ENCODE results near the gene DGKG.

The DGKG gene

GRCh38 chr3:186236357-186237020, 125.5 kb downstream of the DGKG start:
- no peak for DNase-seq

GRCh38 chr3:186235554-186235953, 126.5 kb downstream of the DGKG start:
- no peak for DNase-seq

- DNase-seq, result no peak
These were observed 127.9 kb downstream of the DGKG start for GRCh38 chr3:186234152-186234551.

- DNase-seq, result no peak
These were observed 135.6 kb downstream of the DGKG start for GRCh38 chr3:186226482-186226881.

- DNase-seq, result no peak
These were observed 136.4 kb downstream of the DGKG start for GRCh38 chr3:186225603-186226002.

DNA sequence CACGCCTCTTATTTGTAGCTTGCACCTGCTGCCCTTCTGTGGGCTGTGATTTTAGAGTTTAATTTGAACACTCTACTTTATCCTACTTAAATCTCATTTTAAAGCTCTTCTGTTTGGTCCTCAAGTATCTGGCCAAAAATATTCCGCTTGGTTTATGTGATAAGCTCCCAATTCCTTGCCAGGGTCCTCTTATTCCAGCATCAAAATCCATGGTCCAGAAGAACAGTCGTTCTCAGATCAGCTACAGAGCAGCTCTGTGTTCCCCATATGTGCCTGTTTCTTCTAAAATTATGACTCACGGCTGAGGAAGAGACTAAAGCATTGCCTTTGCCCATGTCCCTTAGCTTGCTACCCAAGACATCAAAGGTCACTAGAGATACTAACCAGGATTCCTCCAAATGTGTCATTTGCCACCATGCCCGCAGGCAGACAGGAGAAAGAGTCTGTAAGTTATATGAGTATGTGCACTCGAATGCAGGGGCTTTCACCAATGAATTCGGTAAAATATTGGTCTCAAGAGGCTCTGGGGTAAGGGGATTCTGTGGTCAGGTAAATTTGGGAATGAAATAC, 137.9 kb downstream of the DGKG start:
- DNase-seq, result no peak

GRCh38 chr3:186223476-186223875, 138.6 kb downstream of the DGKG start:
- no peak for DNase-seq

GRCh38 chr3:186221760-186222378, 140.2 kb downstream of the DGKG start:
- no peak for DNase-seq

- no peak for DNase-seq
These were observed 141.0 kb downstream of the DGKG start for GRCh38 chr3:186220911-186221645.

GRCh38 chr3:186220365-186220764, 141.7 kb downstream of the DGKG start:
- no peak for DNase-seq

DNA sequence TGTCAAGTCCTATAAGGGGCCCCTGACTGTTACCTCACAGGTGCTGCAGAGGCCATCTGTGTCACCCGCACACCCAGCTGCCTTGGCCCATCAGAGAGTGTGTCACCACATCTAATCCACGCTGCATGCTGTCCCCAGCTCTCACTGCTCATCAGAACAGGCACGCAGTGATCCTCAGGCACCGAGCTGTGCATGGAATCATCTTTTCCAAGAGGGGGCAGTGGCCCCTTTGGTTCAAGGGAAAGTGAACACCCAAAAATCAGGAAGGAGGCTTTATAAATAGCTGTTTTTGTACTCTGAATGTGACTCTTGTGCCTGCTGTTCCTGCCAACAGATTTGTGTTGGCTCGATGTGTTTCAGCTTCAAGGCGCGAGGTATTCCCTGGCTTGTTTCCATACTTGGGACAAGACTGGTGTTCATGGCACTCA, 142.8 kb downstream of the DGKG start:
- no peak for DNase-seq

GRCh38 chr3:186218421-186218820, 143.6 kb downstream of the DGKG start:
- no peak for DNase-seq

DNA sequence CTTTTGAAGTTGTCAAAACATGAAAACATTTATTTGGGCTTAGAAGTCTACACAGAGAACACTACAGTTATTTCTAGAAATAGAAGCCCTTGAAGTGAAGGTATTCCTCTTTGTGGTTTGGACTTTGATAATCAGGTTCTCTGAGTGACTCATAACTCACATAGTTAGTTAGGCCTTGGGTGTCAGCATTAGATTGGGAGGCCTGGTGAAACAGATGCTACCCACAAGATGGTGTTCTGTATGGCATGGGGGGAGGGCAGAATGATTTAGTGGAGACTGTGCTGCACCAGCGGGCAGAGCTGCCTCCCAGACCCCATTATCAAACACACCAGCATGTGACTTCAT, 144.2 kb downstream of the DGKG start:
- DNase-seq, result no peak

- no peak for DNase-seq
These were observed 144.9 kb downstream of the DGKG start for GRCh38 chr3:186216900-186217819.

DNA sequence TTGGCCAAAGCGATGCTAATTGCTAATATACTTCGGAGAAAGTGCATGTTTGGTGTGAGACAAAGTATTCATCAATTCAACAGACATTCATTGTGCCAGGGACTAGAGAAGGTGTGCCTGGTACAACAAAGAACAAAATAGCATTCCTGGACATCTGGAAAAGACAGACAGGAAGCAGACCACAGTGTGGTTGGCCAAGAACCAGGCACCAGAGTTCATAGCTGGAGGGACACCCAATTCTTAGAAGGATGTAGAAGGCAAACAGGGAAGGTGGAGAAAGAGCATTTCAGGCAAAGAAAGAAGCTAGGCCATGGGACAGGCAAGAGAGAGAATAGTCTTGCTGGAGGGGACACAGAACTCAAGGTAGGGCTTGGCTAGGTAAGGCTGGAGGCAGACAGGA, 147.4 kb downstream of the DGKG start:
- DNase-seq, result no peak

GRCh38 chr3:186213946-186214345, 148.1 kb downstream of the DGKG start:
- DNase-seq, result no peak

DNA sequence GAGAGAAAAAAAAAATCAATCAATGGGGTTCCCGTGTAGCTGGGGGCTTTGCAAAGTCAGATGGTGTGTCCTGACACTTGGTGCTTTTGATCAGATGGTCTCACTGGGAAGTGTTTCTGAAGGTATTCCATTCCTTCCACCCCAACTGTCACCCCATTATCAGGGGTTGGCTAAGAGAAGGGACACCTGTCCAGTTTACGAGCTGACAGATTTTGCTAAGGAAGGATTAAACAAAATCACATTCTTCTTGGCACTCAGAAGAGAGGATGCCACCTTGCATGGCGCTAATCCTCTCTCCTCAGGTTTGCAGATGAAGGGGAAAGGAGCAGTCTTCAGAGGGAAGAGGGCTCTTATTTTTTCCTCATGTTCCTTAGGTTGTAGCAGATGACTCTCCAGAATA, 149.4 kb downstream of the DGKG start:
- DNase-seq, result no peak

DNA sequence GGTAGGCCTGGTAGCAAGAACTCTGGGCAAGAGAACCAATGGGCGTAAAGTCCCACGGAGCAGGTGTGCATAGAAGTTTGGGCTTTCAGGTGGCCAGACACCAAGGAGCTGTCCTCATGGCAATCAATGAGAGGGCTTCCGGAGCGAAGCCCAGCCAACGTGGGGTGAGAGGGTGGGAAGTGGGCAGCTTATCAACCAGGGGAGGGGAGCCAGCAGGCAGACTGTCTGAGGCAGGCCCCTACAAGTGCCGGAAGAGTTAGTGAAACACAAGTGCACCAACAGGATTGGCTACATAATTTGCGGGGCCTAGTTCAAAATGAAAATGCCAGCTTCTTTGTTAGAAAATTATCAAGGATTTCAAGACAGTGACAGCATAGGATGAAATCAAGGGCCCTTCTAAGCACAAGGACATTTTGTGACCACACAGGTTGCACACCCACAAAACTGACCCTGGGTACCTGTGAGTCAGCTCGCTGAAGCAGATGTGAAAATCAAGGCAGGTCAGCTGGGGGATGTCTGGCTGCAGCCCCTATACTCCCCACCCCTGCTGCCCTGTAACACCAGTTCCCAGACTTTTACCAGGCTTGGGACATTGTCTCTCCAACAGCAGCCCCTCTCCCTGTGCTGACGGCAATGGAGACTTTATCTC, 151.1 kb downstream of the DGKG start:
- DNase-seq, result no peak

- DNase-seq, result no peak
These were observed 152.0 kb downstream of the DGKG start for GRCh38 chr3:186209810-186210752.

GRCh38 chr3:186208296-186208989, 153.6 kb downstream of the DGKG start:
- DNase-seq, result no peak
